Gastrocnemius medialis (tissue), 4 donors: ENCODE results near the gene C2CD4D. TPM values are rescaled to one million over a fixed set of nuclear protein-coding genes. Genes with fewer than 3 reads are reported as not detected.

Experiments
- ATAC-seq, 2 donors: fragments of 150-250 bp; one replicate each; pipeline ENCODE4 v1.9.1; 2016
- DNase-seq, 2 donors: peaks; one replicate each; pipeline ENCODE4 v3.0.0-alpha.2; 2019
- H3K27ac ChIP-seq, 4 donors: fragments of 200-600 bp; sonication (generic); 1 replicate in 1 of 4; 2 replicates in 3 of 4; pipeline ENCODE4 v1.5.1; 2016 to 2018; ENCODE audit warnings: mild to moderate bottlenecking in 2 of 4, moderate library complexity in 1 of 4
- H3K27me3 ChIP-seq, 3 donors: fragments of 200-600 bp; sonication (generic) in 2 of 3; 1 replicate in 1 of 3; 2 replicates in 2 of 3; pipeline versions ENCODE4 v1.5.1 to v1.6.0; 2016 to 2019; ENCODE audit warnings: mild to moderate bottlenecking in 1 of 3, moderate library complexity in 1 of 3
- H3K36me3 ChIP-seq, 2 donors: fragments of 200-600 bp; sonication (generic) in 1 of 2; one replicate each; pipeline ENCODE4 v1.5.1; 2017 to 2018
- H3K4me1 ChIP-seq, 2 donors: fragments of 200-600 bp; sonication (generic) in 1 of 2; one replicate each; pipeline ENCODE4 v1.5.1; 2016 to 2017; ENCODE audit warnings: mild to moderate bottlenecking in 2 of 2
- H3K4me3 ChIP-seq, 4 donors: fragments of 200-600 bp; sonication (generic) in 3 of 4; 1 replicate in 1 of 4; 2 replicates in 3 of 4; pipeline ENCODE4 v1.5.1; 2016 to 2019; ENCODE audit warnings: mild to moderate bottlenecking in 2 of 4
- H3K9me3 ChIP-seq, 3 donors: fragments of 200-600 bp; sonication (generic) in 2 of 3; 1 replicate in 1 of 3; 2 replicates in 2 of 3; pipeline ENCODE4 v1.5.1; 2016 to 2019
- CTCF ChIP-seq, 5 experiments: fragments of 450-650 bp in 3 of 5; fragments of 200-600 bp in 2 of 5; sonication (generic) in 2 of 5; IDR thresholded peaks in 4 of 5; conservative IDR thresholded peaks in 1 of 5; 1 replicate in 4 of 5; 2 replicates in 1 of 5; pipeline ENCODE4 v1.5.1; 2016 to 2019; ENCODE audit warnings: antibody characterized with exemption in 5 of 5, mild to moderate bottlenecking in 3 of 5, moderate library complexity in 3 of 5
- POLR2A ChIP-seq, 2 donors: fragments of 450-650 bp; IDR thresholded peaks; one replicate each; pipeline ENCODE4 v1.6.1; 2017; ENCODE audit warnings: antibody characterized with exemption in 2 of 2, mild to moderate bottlenecking in 2 of 2, moderate library complexity in 2 of 2
- in situ Hi-C, 4 donors: fragments of 200-750 bp; cut with MboI; loops; one replicate each; pipeline versions ENCODE4 v1.15.0 to v1.8.0; 2017; ENCODE audit warnings: low sequenced_read_pairs in 4 of 4
- intact Hi-C: fragments of 100-400 bp; cut with DNase I; formaldehyde crosslinking; loops from one replicate; pipeline ENCODE4 v1.15.1; 2023; ENCODE audit warnings: low total_unique reads
- total RNA-seq, 4 donors: library from RNA; depleted of rRNA; stranded (reverse); fragments of >200 nt; gene quantifications; one replicate each; pipeline versions ENCODE4 v1.1.0 to v1.2.3, GENCODE V29; 2016

Gene C2CD4D
- total RNA-seq, 4 donors from 2014 or later: not detected

- Histone ChIP-seq H3K4me1 (peaks cover 0 to 3% of the 10 kb centered on the region in 2 donors), H3K36me3 (no peaks in the 10 kb centered on the region), H3K27ac (no peak overlapping the region), H3K9me3 (no peaks in the 10 kb centered on the region), H3K27me3 (no peaks in the 10 kb centered on the region), H3K4me3 (no peak overlapping the region)
- no peak for TF ChIP-seq CTCF (IDR thresholded peaks at IDR 0.05 in 4 of 5, conservative IDR thresholded peaks at IDR 0.05 in 1 of 5)
- no peak for TF ChIP-seq POLR2A (IDR thresholded peaks at IDR 0.05)
- in situ Hi-C loops (no loop called here), intact Hi-C loops (no loop called here)
- ATAC-seq (no peak), DNase-seq (no peak)
Measured at GRCh38 chr1:151801846-151802245, 37.8 kb downstream of the C2CD4D start.

- no peak for DNase-seq
- in situ Hi-C loops (no loop called here), intact Hi-C loops (no loop called here)
- no peaks in the 10 kb centered on the region for H3K27me3 ChIP-seq
- peaks cover 0 to 3% of the 10 kb centered on the region in 2 donors for H3K4me1 ChIP-seq
- no peaks in the 10 kb centered on the region for H3K9me3 ChIP-seq
- no peak for ATAC-seq
- H3K27ac ChIP-seq: no peak overlapping the region
- TF ChIP-seq CTCF (IDR thresholded peaks at IDR 0.05 in 4 of 5, conservative IDR thresholded peaks at IDR 0.05 in 1 of 5) (no peak), POLR2A (IDR thresholded peaks at IDR 0.05) (no peak)
- H3K36me3 ChIP-seq: no peaks in the 10 kb centered on the region
- no peak overlapping the region for H3K4me3 ChIP-seq
Measured at GRCh38 chr1:151801310-151801820, 38.3 kb downstream of the C2CD4D start.

- DNase-seq (no peak), ATAC-seq (no peak)
- no peak for TF ChIP-seq POLR2A (IDR thresholded peaks at IDR 0.05)
- no peak for TF ChIP-seq CTCF (IDR thresholded peaks at IDR 0.05 in 4 of 5, conservative IDR thresholded peaks at IDR 0.05 in 1 of 5)
- intact Hi-C loops (no loop called here), in situ Hi-C loops (no loop called here)
- H3K27ac ChIP-seq: no peak overlapping the region
- H3K36me3 ChIP-seq: no peaks in the 10 kb centered on the region
- H3K9me3 ChIP-seq: no peaks in the 10 kb centered on the region
- H3K4me3 ChIP-seq: no peak overlapping the region
- peaks cover 0 to 3% of the 10 kb centered on the region in 2 donors for H3K4me1 ChIP-seq
- no peaks in the 10 kb centered on the region for H3K27me3 ChIP-seq
Measured at GRCh38 chr1:151800830-151801229, 38.8 kb downstream of the C2CD4D start.

GRCh38 chr1:151799179-151800022 lies 40.2 kb downstream of the C2CD4D start:
- DNase-seq: no peak
- Histone ChIP-seq H3K4me3 (no peak overlapping the region), H3K36me3 (no peaks in the 10 kb centered on the region), H3K27ac (no peak overlapping the region), H3K27me3 (no peaks in the 10 kb centered on the region), H3K9me3 (no peaks in the 10 kb centered on the region), H3K4me1 (peaks cover 0 to 2% of the 10 kb centered on the region in 2 donors)
- in situ Hi-C loops: no loop called here
- TF ChIP-seq CTCF (IDR thresholded peaks at IDR 0.05 in 4 of 5, conservative IDR thresholded peaks at IDR 0.05 in 1 of 5): no peak
- no peak for TF ChIP-seq POLR2A (IDR thresholded peaks at IDR 0.05)
- intact Hi-C loops: no loop called here
- ATAC-seq: no peak
